ENCODE measurements around the gene NEUROG1.
A peak's percentile ranks its signal among the peaks of the same experiment; 100 is the strongest.

Gene NEUROG1

GRCh38 chr5:135535820-135536801, at the start of gene NEUROG1:
Gene NEUROG1, minus strand, starts transcription at chr5:135535964. Its CDS starts 274 bp downstream, at chr5:135535690.
- peak within 1 kb of the TSS; percentile 57; the same call in 1 of the 2 replicates for H3K27ac ChIP-seq (ENCODE audit: extremely low read depth, low read depth, low read length)
- ChIA-PET CTCF (interaction anchor here (2.2 to 2.3 kb wide), 2 partner anchors 16 to 30 kb away, joined by 7 to 12 read pairs; no protein-coding TSS in a partner anchor), POLR2A (no interaction called here)
- no peaks in the 10 kb centered on the region for H3K9me3 ChIP-seq (ENCODE audit: control insufficient read depth, insufficient read depth, low read depth, low read length)
- H3K4me3 ChIP-seq (ENCODE audit: low read depth, low read length) = peak within 1 kb of the TSS; percentile 34
- H3K4me1 ChIP-seq (ENCODE audit: control insufficient read depth, insufficient read depth, low read length) = no peaks in the 10 kb centered on the region
- no peaks in the 10 kb centered on the region for H3K36me3 ChIP-seq (ENCODE audit: control insufficient read depth in 2 of 2, insufficient read depth in 1 of 2, low read length in 2 of 2)
- no peak for TF ChIP-seq ZNF548 (tag by site-specific recombination; IDR thresholded peaks at IDR 0.05)
- TF ChIP-seq ZNF248 (tag by site-specific recombination; IDR thresholded peaks at IDR 0.05) = no peak
- TF ChIP-seq, protein P1, sequence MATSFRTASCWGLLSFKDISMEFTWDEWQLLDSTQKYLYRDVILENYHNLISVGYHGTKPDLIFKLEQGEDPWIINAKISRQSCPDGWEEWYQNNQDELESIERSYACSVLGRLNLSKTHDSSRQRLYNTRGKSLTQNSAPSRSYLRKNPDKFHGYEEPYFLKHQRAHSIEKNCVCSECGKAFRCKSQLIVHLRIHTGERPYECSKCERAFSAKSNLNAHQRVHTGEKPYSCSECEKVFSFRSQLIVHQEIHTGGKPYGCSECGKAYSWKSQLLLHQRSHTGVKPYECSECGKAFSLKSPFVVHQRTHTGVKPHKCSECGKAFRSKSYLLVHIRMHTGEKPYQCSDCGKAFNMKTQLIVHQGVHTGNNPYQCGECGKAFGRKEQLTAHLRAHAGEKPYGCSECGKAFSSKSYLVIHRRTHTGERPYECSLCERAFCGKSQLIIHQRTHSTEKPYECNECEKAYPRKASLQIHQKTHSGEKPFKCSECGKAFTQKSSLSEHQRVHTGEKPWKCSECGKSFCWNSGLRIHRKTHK (tag by site-specific recombination; IDR thresholded peaks at IDR 0.05) = no peak
- peak; percentile 75 for TF ChIP-seq ZBTB17 (tag by site-specific recombination; IDR thresholded peaks at IDR 0.05)
- TF ChIP-seq, protein P2, sequence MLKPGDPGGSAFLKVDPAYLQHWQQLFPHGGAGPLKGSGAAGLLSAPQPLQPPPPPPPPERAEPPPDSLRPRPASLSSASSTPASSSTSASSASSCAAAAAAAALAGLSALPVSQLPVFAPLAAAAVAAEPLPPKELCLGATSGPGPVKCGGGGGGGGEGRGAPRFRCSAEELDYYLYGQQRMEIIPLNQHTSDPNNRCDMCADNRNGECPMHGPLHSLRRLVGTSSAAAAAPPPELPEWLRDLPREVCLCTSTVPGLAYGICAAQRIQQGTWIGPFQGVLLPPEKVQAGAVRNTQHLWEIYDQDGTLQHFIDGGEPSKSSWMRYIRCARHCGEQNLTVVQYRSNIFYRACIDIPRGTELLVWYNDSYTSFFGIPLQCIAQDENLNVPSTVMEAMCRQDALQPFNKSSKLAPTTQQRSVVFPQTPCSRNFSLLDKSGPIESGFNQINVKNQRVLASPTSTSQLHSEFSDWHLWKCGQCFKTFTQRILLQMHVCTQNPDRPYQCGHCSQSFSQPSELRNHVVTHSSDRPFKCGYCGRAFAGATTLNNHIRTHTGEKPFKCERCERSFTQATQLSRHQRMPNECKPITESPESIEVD (tag by site-specific recombination; IDR thresholded peaks at IDR 0.05) = no peak
- peak; percentile 91 for TF ChIP-seq ZBTB8A (tag by site-specific recombination; IDR thresholded peaks at IDR 0.05)
- TF ChIP-seq ZNF513 (tag by site-specific recombination; IDR thresholded peaks at IDR 0.05) = 0 out of 2 replicates have a peak, but pooled peaks have one; percentile 38
- TF ChIP-seq GLIS1 (tag by site-specific recombination; IDR thresholded peaks at IDR 0.05) = peak; percentile 84
- TF ChIP-seq, protein P3, sequence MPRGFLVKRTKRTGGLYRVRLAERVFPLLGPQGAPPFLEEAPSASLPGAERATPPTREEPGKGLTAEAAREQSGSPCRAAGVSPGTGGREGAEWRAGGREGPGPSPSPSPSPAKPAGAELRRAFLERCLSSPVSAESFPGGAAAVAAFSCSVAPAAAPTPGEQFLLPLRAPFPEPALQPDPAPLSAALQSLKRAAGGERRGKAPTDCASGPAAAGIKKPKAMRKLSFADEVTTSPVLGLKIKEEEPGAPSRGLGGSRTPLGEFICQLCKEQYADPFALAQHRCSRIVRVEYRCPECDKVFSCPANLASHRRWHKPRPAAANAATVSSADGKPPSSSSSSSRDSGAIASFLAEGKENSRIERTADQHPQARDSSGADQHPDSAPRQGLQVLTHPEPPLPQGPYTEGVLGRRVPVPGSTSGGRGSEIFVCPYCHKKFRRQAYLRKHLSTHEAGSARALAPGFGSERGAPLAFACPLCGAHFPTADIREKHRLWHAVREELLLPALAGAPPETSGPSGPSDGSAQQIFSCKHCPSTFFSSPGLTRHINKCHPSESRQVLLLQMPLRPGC (tag by site-specific recombination; IDR thresholded peaks at IDR 0.05) = no peak
- no peak for TF ChIP-seq ZNF239 (tag by site-specific recombination; IDR thresholded peaks at IDR 0.05)
- no peak for TF ChIP-seq ZNF580 (tag by site-specific recombination; IDR thresholded peaks at IDR 0.05)
- TF ChIP-seq KLF9 (tag by site-specific recombination; IDR thresholded peaks at IDR 0.05; ENCODE audit: low read depth) = peak; percentile 67
- no peak for TF ChIP-seq ZNF521 (tag by site-specific recombination; IDR thresholded peaks at IDR 0.05)
- TF ChIP-seq ZNF133 (tag by site-specific recombination; IDR thresholded peaks at IDR 0.05) = no peak
- TF ChIP-seq ZNF571 (tag by site-specific recombination; IDR thresholded peaks at IDR 0.05) = no peak
- TF ChIP-seq TSHZ1 (tag by site-specific recombination; IDR thresholded peaks at IDR 0.05; ENCODE audit: borderline replicate concordance) = peak; percentile 5; the same call in 1 of the 2 replicates
- peak; percentile 83 for TF ChIP-seq ZFHX2 (tag by site-specific recombination; conservative IDR thresholded peaks at IDR 0.05)
- peak; percentile 83 for TF ChIP-seq ZBTB26 (tag by site-specific recombination; optimal IDR thresholded peaks at IDR 0.05)
- TF ChIP-seq, protein P4, sequence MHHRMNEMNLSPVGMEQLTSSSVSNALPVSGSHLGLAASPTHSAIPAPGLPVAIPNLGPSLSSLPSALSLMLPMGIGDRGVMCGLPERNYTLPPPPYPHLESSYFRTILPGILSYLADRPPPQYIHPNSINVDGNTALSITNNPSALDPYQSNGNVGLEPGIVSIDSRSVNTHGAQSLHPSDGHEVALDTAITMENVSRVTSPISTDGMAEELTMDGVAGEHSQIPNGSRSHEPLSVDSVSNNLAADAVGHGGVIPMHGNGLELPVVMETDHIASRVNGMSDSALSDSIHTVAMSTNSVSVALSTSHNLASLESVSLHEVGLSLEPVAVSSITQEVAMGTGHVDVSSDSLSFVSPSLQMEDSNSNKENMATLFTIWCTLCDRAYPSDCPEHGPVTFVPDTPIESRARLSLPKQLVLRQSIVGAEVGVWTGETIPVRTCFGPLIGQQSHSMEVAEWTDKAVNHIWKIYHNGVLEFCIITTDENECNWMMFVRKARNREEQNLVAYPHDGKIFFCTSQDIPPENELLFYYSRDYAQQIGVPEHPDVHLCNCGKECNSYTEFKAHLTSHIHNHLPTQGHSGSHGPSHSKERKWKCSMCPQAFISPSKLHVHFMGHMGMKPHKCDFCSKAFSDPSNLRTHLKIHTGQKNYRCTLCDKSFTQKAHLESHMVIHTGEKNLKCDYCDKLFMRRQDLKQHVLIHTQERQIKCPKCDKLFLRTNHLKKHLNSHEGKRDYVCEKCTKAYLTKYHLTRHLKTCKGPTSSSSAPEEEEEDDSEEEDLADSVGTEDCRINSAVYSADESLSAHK (tag by site-specific recombination; IDR thresholded peaks at IDR 0.05) = 0 out of 2 replicates have a peak, but pooled peaks have one; percentile 37
- peak; percentile 47; the same call in 1 of the 2 replicates for TF ChIP-seq ZNF501 (tag by site-specific recombination; IDR thresholded peaks at IDR 0.05)
- TF ChIP-seq EGR2 (tag by site-specific recombination; IDR thresholded peaks at IDR 0.05; ENCODE audit: low read depth) = peak; percentile 41; the same call in 1 of the 2 replicates

Measured in HEK293 (cell line).